Activated T-cell treated with anti-CD3 and anti-CD28 coated beads for 48 hours (primary cell): ENCODE results near the gene ARMC3.

Experiments used
- DNase-seq: peaks from one replicate; pipeline ENCODE4 v3.0.0-alpha.2; 2020; ENCODE audit warnings: low read depth

The ARMC3 gene

GRCh38 chr10:22931948-22932347 is 4.1 kb downstream of the ARMC3 start:
- no peak for DNase-seq

DNA sequence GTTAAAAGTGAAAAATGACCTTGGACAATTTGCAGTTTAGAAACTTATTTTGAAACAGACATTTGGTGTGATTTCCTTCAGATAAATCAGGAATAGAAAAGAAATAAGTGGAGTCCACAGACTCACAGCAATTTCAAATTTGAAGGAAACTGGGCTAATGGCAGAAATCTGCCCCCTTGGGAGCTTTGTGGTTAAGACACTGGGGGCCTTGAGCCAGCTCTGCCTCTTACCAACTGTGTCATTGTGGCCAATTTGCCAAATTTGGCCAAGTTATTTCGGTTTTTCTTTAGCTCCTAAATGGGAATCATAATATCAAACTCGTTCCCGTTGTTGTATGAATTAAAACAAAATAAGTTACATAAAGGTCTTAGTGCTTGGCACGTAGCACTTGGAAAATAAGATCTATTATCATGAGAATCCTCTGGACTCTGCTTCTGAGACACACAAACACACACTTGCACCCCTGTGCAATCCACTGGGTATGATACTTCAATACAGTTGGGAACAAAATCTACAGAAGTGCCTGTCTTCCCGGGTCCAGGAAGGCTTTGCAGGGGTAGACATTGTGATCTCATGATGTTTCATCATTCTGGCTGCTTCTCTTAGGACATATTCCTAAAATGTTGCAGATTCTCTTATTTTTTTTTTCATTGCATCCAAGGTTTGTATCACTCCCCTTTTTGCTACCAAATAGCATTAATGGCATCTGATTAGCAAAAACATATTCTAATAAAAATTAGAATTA is 4.9 kb downstream of the ARMC3 start:
- no peak for DNase-seq

- no peak for DNase-seq
These were observed 6.9 kb downstream of the ARMC3 start for GRCh38 chr10:22934726-22935125.

DNA sequence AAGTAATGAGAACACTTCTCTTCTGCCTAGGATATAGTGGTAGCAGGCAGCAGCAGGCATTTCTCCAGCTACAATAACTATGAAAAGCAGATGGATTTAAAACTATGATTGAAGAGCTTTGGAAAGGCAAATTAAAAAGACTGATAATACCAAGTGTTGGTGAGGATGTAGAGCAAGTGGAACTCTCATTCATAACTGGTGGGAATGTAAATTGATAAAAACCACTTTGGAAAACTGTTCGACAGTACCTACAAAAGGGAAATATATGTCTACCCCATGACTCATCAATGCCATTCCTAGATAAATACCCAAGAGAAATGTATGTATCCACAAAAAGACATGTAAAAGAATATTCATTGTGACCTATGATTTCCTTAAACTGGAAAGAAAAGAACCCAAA is 14.6 kb downstream of the ARMC3 start:
- no peak for DNase-seq

GRCh38 chr10:22945934-22946673 is 18.3 kb downstream of the ARMC3 start:
- no peak for DNase-seq

- no peak for DNase-seq
These were observed 27.1 kb downstream of the ARMC3 start for GRCh38 chr10:22954970-22955369.

- DNase-seq = no peak
These were observed 30.5 kb downstream of the ARMC3 start for GRCh38 chr10:22958338-22958737.

DNA sequence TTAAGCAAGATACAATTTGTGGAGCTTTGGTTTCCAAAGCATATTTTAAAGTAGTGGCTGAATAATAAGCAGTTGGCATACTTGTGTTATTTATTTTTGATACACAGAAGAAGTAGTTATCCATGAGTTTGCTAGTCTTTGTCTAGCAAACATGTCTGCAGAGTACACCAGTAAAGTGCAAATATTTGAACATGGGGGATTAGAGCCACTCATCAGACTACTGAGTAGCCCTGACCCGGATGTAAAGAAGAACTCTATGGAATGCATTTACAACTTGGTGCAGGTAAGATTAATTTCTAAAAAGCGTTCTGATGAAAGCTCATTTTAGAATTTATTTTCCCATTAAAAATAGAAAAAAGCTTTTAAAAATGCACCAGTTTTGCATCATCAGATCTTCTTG is 31.4 kb downstream of the ARMC3 start:
- DNase-seq = no peak

- no peak for DNase-seq
These were observed 32.1 kb downstream of the ARMC3 start for GRCh38 chr10:22959950-22960349.

DNA sequence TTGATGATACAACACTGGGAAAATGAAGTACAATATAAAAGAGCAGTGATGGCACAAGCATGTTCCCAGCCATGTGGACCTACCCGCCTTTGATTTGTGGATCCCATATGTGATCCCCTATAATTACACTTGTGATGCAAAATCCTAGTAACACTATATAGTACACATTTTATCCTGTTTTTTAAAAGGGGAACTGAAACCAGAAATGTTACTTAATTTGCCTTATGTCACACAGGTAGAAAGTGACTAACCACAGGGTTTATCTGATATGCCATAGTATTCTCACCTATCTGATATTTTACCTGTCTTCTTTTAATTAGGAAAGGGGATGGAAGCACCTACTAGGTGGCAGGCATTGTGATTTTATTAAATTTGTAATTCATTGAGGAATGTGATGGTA is 35.0 kb downstream of the ARMC3 start:
- DNase-seq = no peak

- DNase-seq = no peak
These were observed 41.9 kb downstream of the ARMC3 start for GRCh38 chr10:22969704-22970103.

DNA sequence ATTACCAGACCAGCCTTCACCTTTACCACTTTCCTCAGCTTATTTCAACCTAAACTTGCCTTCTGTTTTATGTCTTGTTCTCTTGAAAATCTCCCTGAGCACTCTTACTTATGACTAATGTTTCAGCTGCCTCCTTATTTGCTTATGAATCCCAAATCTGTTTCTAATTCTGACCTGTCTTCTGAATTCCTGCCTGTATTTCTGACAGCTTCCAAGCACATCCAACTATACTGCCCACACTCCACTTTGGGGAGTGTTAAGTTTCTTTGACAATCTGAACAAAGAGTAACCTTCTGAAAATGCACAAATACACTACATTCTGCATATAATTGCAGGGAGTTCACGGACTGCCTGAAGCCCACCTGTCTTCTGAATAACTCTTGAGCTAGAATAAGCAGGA is 48.7 kb downstream of the ARMC3 start:
- DNase-seq = no peak

- DNase-seq = no peak
These were observed 49.9 kb downstream of the ARMC3 start for GRCh38 chr10:22977751-22978150.

DNA sequence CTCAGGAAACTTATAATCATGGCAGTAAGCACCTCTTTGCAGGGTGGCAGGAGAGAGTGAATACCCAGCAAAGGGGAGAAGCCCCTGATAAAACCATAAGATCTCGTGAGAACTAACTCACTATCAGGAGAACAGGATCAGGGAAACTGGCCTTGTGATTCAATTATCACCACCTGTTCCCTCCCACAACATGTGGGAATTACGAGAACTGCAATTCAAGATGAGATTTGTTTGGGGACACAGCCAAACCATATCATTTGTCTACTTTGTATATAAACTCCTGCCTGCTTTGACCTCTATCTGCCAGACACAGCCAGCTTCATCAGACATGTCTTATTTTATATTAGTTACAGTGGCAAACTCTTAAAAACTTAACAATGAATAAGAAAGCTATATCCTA is 50.4 kb downstream of the ARMC3 start:
- DNase-seq = no peak

GRCh38 chr10:22978918-22979317 is 51.1 kb downstream of the ARMC3 start:
- no peak for DNase-seq

DNA sequence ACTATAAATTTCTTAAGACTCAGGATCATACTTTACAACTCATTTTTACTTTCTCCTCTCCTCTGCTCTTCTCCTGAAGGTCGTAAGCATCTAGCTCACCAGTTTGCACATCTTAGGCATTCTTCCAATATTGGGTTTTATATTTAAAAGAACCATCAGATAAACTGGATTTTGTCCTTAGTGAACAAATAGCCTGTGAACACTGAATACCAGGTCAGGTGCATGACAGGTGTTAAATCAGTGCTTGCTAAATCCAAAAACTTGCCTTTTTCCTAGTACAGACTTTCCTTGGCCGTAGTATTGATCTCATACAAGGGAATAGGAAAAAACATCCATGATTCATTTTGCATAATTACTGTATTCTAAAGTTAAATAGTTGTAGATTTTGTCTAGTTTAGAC is 53.0 kb downstream of the ARMC3 start:
- DNase-seq = no peak

- no peak for DNase-seq
These were observed 56.2 kb downstream of the ARMC3 start for GRCh38 chr10:22984066-22984465.

- no peak for DNase-seq
These were observed 59.1 kb downstream of the ARMC3 start for GRCh38 chr10:22986771-22987542.

DNA sequence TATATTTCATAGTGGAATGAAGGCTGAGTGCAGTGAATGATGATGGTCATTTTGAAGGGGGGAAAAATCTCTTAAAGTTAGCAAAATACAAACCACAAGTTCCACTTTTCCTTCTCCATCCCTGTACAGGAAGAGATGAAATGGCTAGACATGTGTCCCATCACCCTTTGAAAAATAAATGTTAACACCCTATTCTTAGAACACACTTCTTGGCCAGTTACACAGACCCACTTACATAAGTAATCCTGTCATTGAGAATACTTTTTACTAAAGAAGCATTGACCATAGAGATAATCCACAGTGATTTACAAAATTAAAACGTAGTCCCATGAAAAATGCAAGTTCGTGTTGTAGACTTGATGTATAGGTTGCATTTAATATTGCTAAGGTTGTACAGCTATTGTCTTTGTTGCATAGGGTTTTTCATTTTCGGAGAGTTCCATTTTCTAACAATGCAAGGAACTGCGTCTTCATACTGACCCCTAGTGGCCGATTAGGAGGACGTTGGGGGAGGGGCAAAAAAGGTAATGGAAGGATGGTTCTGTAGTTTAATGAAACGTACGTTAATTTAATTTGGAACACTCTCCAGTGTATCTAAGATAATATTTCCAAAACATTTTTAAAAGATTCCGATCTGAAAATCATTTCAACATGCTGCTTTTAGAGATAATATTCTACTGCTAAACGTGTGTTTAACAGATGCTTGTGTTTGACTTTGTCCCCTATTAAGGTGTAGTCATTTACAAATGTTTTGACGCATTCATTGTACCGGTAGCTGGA is 60.9 kb downstream of the ARMC3 start:
- peak; percentile 18 for DNase-seq

- DNase-seq = no peak
These were observed 62.6 kb downstream of the ARMC3 start for GRCh38 chr10:22990443-22990842.

GRCh38 chr10:22992075-22992474 is 64.2 kb downstream of the ARMC3 start:
- no peak for DNase-seq

GRCh38 chr10:22992621-22993020 is 64.8 kb downstream of the ARMC3 start:
- DNase-seq = no peak
